Neuronal stem cell (in vitro differentiated cells): ENCODE measurements around the gene KIF13A.
"Not testable (repeated sequence)": the region's sequence is repeated elsewhere in the genome, so short reads cannot be mapped to it uniquely, and the experiment has no call there.

Experiments
- DNase-seq: peaks from one replicate; pipeline ENCODE4 v3.0.0-alpha.2; 2013; ENCODE audit warnings: low spot score
- H2AFZ ChIP-seq: one replicate; pipeline ENCODE4 v1.6.1; 2013; ENCODE audit warnings: mild to moderate bottlenecking, low read length, inconsistent platforms
- H2AK5ac ChIP-seq: 2 replicates; pipeline ENCODE4 v1.6.1; 2013; ENCODE audit warnings: low read depth, mild to moderate bottlenecking, inconsistent platforms, low read length, moderate library complexity, mixed read lengths
- H2BK120ac ChIP-seq: 2 replicates; pipeline ENCODE4 v1.6.1; 2013; ENCODE audit warnings: low read depth, mild to moderate bottlenecking, inconsistent platforms, low read length, moderate library complexity, mixed read lengths
- H2BK12ac ChIP-seq: one replicate; pipeline ENCODE4 v1.6.1; 2013; ENCODE audit warnings: low read length, inconsistent platforms
- H2BK15ac ChIP-seq: 2 replicates; pipeline ENCODE4 v1.6.1; 2013; ENCODE audit warnings: mild to moderate bottlenecking, low read length, inconsistent platforms, mixed read lengths
- H2BK5ac ChIP-seq: one replicate; pipeline ENCODE4 v1.6.1; 2013; ENCODE audit warnings: inconsistent platforms, mild to moderate bottlenecking, low read length, moderate library complexity
- H3K14ac ChIP-seq: one replicate; pipeline ENCODE4 v1.6.1; 2013; ENCODE audit warnings: low read length, inconsistent platforms
- H3K18ac ChIP-seq: 2 replicates; pipeline ENCODE4 v1.6.1; 2013; ENCODE audit warnings: low read length, inconsistent platforms
- H3K23ac ChIP-seq: 2 replicates; pipeline ENCODE4 v1.6.1; 2013; ENCODE audit warnings: low read depth, mild to moderate bottlenecking, mixed read lengths, low read length, inconsistent platforms; ENCODE audit not compliant: poor library complexity
- H3K27ac ChIP-seq: replicated peaks from 3 replicates; pipeline ENCODE4 v1.5.1; 2013; ENCODE audit warnings: low read length, inconsistent platforms
- H3K27me3 ChIP-seq, 3 experiments: 2 replicates each; pipeline ENCODE4 v1.6.1; 2013; ENCODE audit warnings: low read length in 3 of 3, mild to moderate bottlenecking in 2 of 3, inconsistent platforms in 1 of 3, low read depth in 1 of 3, mixed read lengths in 1 of 3, moderate library complexity in 1 of 3; ENCODE audit not compliant: control insufficient read depth in 3 of 3, insufficient read depth in 3 of 3
- H3K36me3 ChIP-seq, 2 donors: replicated peaks in 1 of 2; 2 replicates each; pipeline ENCODE4 v1.6.1; 2013; ENCODE audit warnings: low read length in 2 of 2; ENCODE audit not compliant: control insufficient read depth in 2 of 2, insufficient read depth in 2 of 2
- H3K4ac ChIP-seq: 2 replicates; pipeline ENCODE4 v1.6.1; 2013; ENCODE audit warnings: inconsistent platforms, mild to moderate bottlenecking, low read length, moderate library complexity
- H3K4me1 ChIP-seq, 2 donors: 1 replicate in 1 of 2; 2 replicates in 1 of 2; pipeline ENCODE4 v1.6.1; 2013; ENCODE audit warnings: low read length in 2 of 2, low read depth in 1 of 2; ENCODE audit not compliant: control insufficient read depth in 2 of 2, insufficient read depth in 1 of 2
- H3K4me2 ChIP-seq: one replicate; pipeline ENCODE4 v1.6.1; 2013; ENCODE audit warnings: mild to moderate bottlenecking, low read length, inconsistent platforms; ENCODE audit not compliant: insufficient read depth, poor library complexity, severe bottlenecking
- H3K4me3 ChIP-seq, 2 donors: 2 replicates each; pipeline ENCODE4 v1.5.1; 2013; ENCODE audit warnings: low read length in 2 of 2, mild to moderate bottlenecking in 2 of 2, inconsistent platforms in 1 of 2, moderate library complexity in 1 of 2
- H3K79me1 ChIP-seq: one replicate; pipeline ENCODE4 v1.6.1; 2013; ENCODE audit warnings: low read depth, mild to moderate bottlenecking, inconsistent platforms, low read length, moderate library complexity
- H3K9ac ChIP-seq: one replicate; pipeline ENCODE4 v1.6.1; 2013; ENCODE audit warnings: mild to moderate bottlenecking, low read depth, low read length, inconsistent platforms; ENCODE audit not compliant: poor library complexity
- H3K9me3 ChIP-seq, 2 donors: replicated peaks in 1 of 2; 2 replicates each; pipeline versions ENCODE3 to v1.6.1; 2013; ENCODE audit warnings: low read length in 2 of 2, mild to moderate bottlenecking in 2 of 2, inconsistent platforms in 1 of 2, low read depth in 1 of 2, mixed read lengths in 1 of 2, moderate library complexity in 1 of 2; ENCODE audit not compliant: control insufficient read depth in 2 of 2, insufficient read depth in 1 of 2
- H4K8ac ChIP-seq: one replicate; pipeline ENCODE4 v1.6.1; 2013; ENCODE audit warnings: low read depth, mild to moderate bottlenecking, inconsistent platforms, low read length, moderate library complexity
- H4K91ac ChIP-seq: one replicate; pipeline ENCODE4 v1.6.1; 2013; ENCODE audit warnings: low read length, low read depth, mild to moderate bottlenecking, inconsistent platforms; ENCODE audit not compliant: poor library complexity
- WGBS, 2 donors: extraction: QIAGEN DNeasy Blood & Tissue Kit; methylation state at CpG; one replicate each; pipeline ENCODE4 v1.1.7; 2013; ENCODE audit warnings: missing lambda C conversion rate in 2 of 2, mixed read lengths in 1 of 2; ENCODE audit not compliant: insufficient read length in 2 of 2, insufficient replicate concordance in 1 of 2; ENCODE audit errors: extremely low coverage in 2 of 2; 5-methylcytosine and 5-hydroxymethylcytosine counted together

Gene KIF13A

GRCh38 chr6:17894191-17894590 is 93.2 kb downstream of the KIF13A start:
- no peak overlapping the region for H2BK5ac ChIP-seq
- H3K4me2 ChIP-seq = no peak overlapping the region
- no peak overlapping the region for H2AK5ac ChIP-seq
- H2BK120ac ChIP-seq = no peak overlapping the region
- H3K9ac ChIP-seq = no peak overlapping the region
- no peak overlapping the region for H3K18ac ChIP-seq
- DNase-seq = no peak
- peaks cover 0 to 42% of the 10 kb centered on the region in 2 donors for H3K36me3 ChIP-seq
- no peak overlapping the region for H3K14ac ChIP-seq
- no peaks in the 10 kb centered on the region for H3K27me3 ChIP-seq
- H4K91ac ChIP-seq = no peak overlapping the region
- no peak overlapping the region for H3K4me3 ChIP-seq
- H2AFZ ChIP-seq = no peak overlapping the region
- WGBS, 2 donors = no CpG with 5 or more reads among the region's 6 CpGs
- H3K4ac ChIP-seq = no peak overlapping the region
- no peaks in the 10 kb centered on the region for H3K79me1 ChIP-seq
- no peak overlapping the region for H3K27ac ChIP-seq
- H3K23ac ChIP-seq = no peak overlapping the region
- no peak overlapping the region for H2BK15ac ChIP-seq
- H3K9me3 ChIP-seq = peaks cover 7 to 49% of the 10 kb centered on the region in 2 donors
- H3K4me1 ChIP-seq = no peaks in the 10 kb centered on the region
- H2BK12ac ChIP-seq = no peak overlapping the region
- no peak overlapping the region for H4K8ac ChIP-seq

GRCh38 chr6:17892097-17892686 is 95.2 kb downstream of the KIF13A start:
- no peak overlapping the region for H2AK5ac ChIP-seq
- no peak overlapping the region for H2BK120ac ChIP-seq
- no peak overlapping the region for H2AFZ ChIP-seq
- no peak overlapping the region for H3K9ac ChIP-seq
- no peak overlapping the region for H4K8ac ChIP-seq
- H3K23ac ChIP-seq = no peak overlapping the region
- peaks cover 0 to 32% of the 10 kb centered on the region in 2 donors for H3K36me3 ChIP-seq
- no peak overlapping the region for H3K27ac ChIP-seq
- H3K27me3 ChIP-seq = no peaks in the 10 kb centered on the region
- H3K4me1 ChIP-seq = no peaks in the 10 kb centered on the region
- no peak overlapping the region for H3K4me2 ChIP-seq
- H3K14ac ChIP-seq = no peak overlapping the region
- H3K18ac ChIP-seq = no peak overlapping the region
- no peak overlapping the region for H2BK12ac ChIP-seq
- no peak overlapping the region for H2BK5ac ChIP-seq
- WGBS, 2 donors = no CpG with 5 or more reads among the region's 3 CpGs
- H2BK15ac ChIP-seq = no peak overlapping the region
- H3K4ac ChIP-seq = no peak overlapping the region
- peaks cover 7 to 47% of the 10 kb centered on the region in 2 donors for H3K9me3 ChIP-seq
- no peak for DNase-seq
- H3K79me1 ChIP-seq = no peaks in the 10 kb centered on the region
- H3K4me3 ChIP-seq = no peak overlapping the region
- H4K91ac ChIP-seq = no peak overlapping the region

- H3K4ac ChIP-seq = no peak overlapping the region
- H3K9me3 ChIP-seq = peaks cover 4 to 29% of the 10 kb centered on the region in 2 donors
- H4K8ac ChIP-seq = no peak overlapping the region
- H3K27ac ChIP-seq = no peak overlapping the region
- H3K9ac ChIP-seq = no peak overlapping the region
- no peak overlapping the region for H3K23ac ChIP-seq
- H2AK5ac ChIP-seq = no peak overlapping the region
- H3K27me3 ChIP-seq = no peaks in the 10 kb centered on the region
- no peak overlapping the region for H3K4me3 ChIP-seq
- H3K4me1 ChIP-seq = no peaks in the 10 kb centered on the region
- no peak overlapping the region for H2BK120ac ChIP-seq
- H2BK12ac ChIP-seq = no peak overlapping the region
- H3K14ac ChIP-seq = no peak overlapping the region
- no CpG with 5 or more reads among the region's 1 CpG for WGBS, 2 donors
- no peak overlapping the region for H2AFZ ChIP-seq
- no peaks in the 10 kb centered on the region for H3K79me1 ChIP-seq
- H3K4me2 ChIP-seq = no peak overlapping the region
- peaks cover 0 to 19% of the 10 kb centered on the region in 2 donors for H3K36me3 ChIP-seq
- H4K91ac ChIP-seq = no peak overlapping the region
- H2BK15ac ChIP-seq = no peak overlapping the region
- no peak for DNase-seq
- no peak overlapping the region for H3K18ac ChIP-seq
- no peak overlapping the region for H2BK5ac ChIP-seq
Measured at GRCh38 chr6:17890309-17890708, 97.1 kb downstream of the KIF13A start.

- not testable (repeated sequence) for H2AFZ ChIP-seq, H2AK5ac ChIP-seq, H2BK12ac ChIP-seq, H3K4me1 ChIP-seq, H3K18ac ChIP-seq, H3K4ac ChIP-seq, DNase-seq, H4K8ac ChIP-seq, H3K4me3 ChIP-seq, H3K27me3 ChIP-seq, H3K79me1 ChIP-seq, H3K4me2 ChIP-seq, H3K27ac ChIP-seq, H3K14ac ChIP-seq, H2BK5ac ChIP-seq, H2BK120ac ChIP-seq, H3K9ac ChIP-seq, H2BK15ac ChIP-seq, H3K23ac ChIP-seq, H4K91ac ChIP-seq
- Histone ChIP-seq H3K36me3 (peaks cover 0 to 17% of the 10 kb centered on the region in 2 donors), H3K9me3 (peaks cover 2 to 24% of the 10 kb centered on the region in 2 donors)
- WGBS, 2 donors = no CpG with 5 or more reads among the region's 9 CpGs
Measured at GRCh38 chr6:17889777-17890176, 97.7 kb downstream of the KIF13A start.
